ENCODE data around the gene OPTN. TPM values are rescaled to one million over a fixed set of nuclear protein-coding genes. Genes with fewer than 3 reads are reported as not detected.
"Not testable (repeated sequence)": the region's sequence is repeated elsewhere in the genome, so short reads cannot be mapped to it uniquely, and the experiment has no call there.

Gene OPTN
- 100 to 1,000 TPM; 128 to 130 TPM for total RNA-seq

GRCh38 chr10:13099666-13100348 lies at the start of gene OPTN:
TSS of gene OPTN (plus strand) at chr10:13100163. CDS start at chr10:13109123, 8,960 bp downstream.
- ChIA-PET CTCF (interaction anchor here (0.6 to 1.8 kb wide), 16 partner anchors 9 to 920 kb away, joined by 3 to 7 read pairs (median 3); partner anchors contain the start of gene MCM10), POLR2A (no interaction called here)
- no peaks in the 10 kb centered on the region for H3K27me3 Mint-ChIP-seq
- peak within 1 kb of the TSS; percentile 91 for H3K4me3 Mint-ChIP-seq
- no peaks in the 10 kb centered on the region for H3K9me3 Mint-ChIP-seq
- peak within 1 kb of the TSS; percentile 95 for H3K27ac Mint-ChIP-seq
- H3K4me1 Mint-ChIP-seq, result peaks cover 52% of the 10 kb centered on the region
- peaks cover 28% of the 10 kb centered on the region for H3K36me3 Mint-ChIP-seq (ENCODE audit: low read depth)
- peak; percentile 76 for DNase-seq

GRCh38 chr10:13051126-13051694 lies 48.8 kb upstream of the OPTN start:
- Mint-ChIP-seq H3K27ac (no peak overlapping the region), H3K27me3 (peaks cover 4% of the 10 kb centered on the region), H3K9me3 (no peaks in the 10 kb centered on the region), H3K4me1 (no peaks in the 10 kb centered on the region), H3K36me3 (ENCODE audit: low read depth) (no peaks in the 10 kb centered on the region), H3K4me3 (no peak overlapping the region)
- ChIA-PET POLR2A (no interaction called here), CTCF (no interaction called here)
- no peak for DNase-seq

- H3K4me1 Mint-ChIP-seq; CTCF ChIA-PET; H3K27ac Mint-ChIP-seq; POLR2A ChIA-PET; H3K27me3 Mint-ChIP-seq; DNase-seq; H3K9me3 Mint-ChIP-seq; H3K36me3 Mint-ChIP-seq (ENCODE audit: low read depth); H3K4me3 Mint-ChIP-seq: not testable (repeated sequence)
These were observed 46.8 kb upstream of the OPTN start for GRCh38 chr10:13053208-13053607.

GRCh38 chr10:13053794-13054462 lies 46.0 kb upstream of the OPTN start:
- Mint-ChIP-seq H3K9me3 (no peaks in the 10 kb centered on the region), H3K27ac (no peak overlapping the region), H3K4me1 (no peaks in the 10 kb centered on the region), H3K4me3 (no peak overlapping the region), H3K36me3 (ENCODE audit: low read depth) (no peaks in the 10 kb centered on the region), H3K27me3 (peaks cover 4% of the 10 kb centered on the region)
- ChIA-PET CTCF (no interaction called here), POLR2A (no interaction called here)
- no peak for DNase-seq

GRCh38 chr10:13054844-13055243 lies 45.1 kb upstream of the OPTN start:
- no peaks in the 10 kb centered on the region for H3K36me3 Mint-ChIP-seq (ENCODE audit: low read depth)
- CTCF ChIA-PET, result no interaction called here
- POLR2A ChIA-PET, result no interaction called here
- H3K27ac Mint-ChIP-seq, result no peak overlapping the region
- H3K4me3 Mint-ChIP-seq, result no peak overlapping the region
- no peaks in the 10 kb centered on the region for H3K9me3 Mint-ChIP-seq
- peaks cover 3% of the 10 kb centered on the region for H3K27me3 Mint-ChIP-seq
- no peaks in the 10 kb centered on the region for H3K4me1 Mint-ChIP-seq
- DNase-seq, result no peak

GRCh38 chr10:13056456-13057077 lies 43.4 kb upstream of the OPTN start:
- Mint-ChIP-seq H3K36me3 (ENCODE audit: low read depth) (no peaks in the 10 kb centered on the region), H3K4me1 (no peaks in the 10 kb centered on the region), H3K9me3 (no peaks in the 10 kb centered on the region), H3K27ac (no peak overlapping the region), H3K4me3 (no peak overlapping the region), H3K27me3 (no peaks in the 10 kb centered on the region)
- CTCF ChIA-PET, result no interaction called here
- POLR2A ChIA-PET, result no interaction called here
- DNase-seq, result no peak

GRCh38 chr10:13062803-13063202 lies 37.2 kb upstream of the OPTN start:
- ChIA-PET CTCF (interaction anchor here (0.6 kb wide), 1 partner anchor 947 kb away, joined by 3 read pairs; no protein-coding TSS in a partner anchor), POLR2A (no interaction called here)
- H3K27ac Mint-ChIP-seq, result no peak overlapping the region
- H3K36me3 Mint-ChIP-seq (ENCODE audit: low read depth), result no peaks in the 10 kb centered on the region
- H3K4me1 Mint-ChIP-seq, result no peaks in the 10 kb centered on the region
- H3K27me3 Mint-ChIP-seq, result peaks cover 7% of the 10 kb centered on the region
- DNase-seq, result no peak
- H3K4me3 Mint-ChIP-seq, result no peak overlapping the region
- no peaks in the 10 kb centered on the region for H3K9me3 Mint-ChIP-seq

GRCh38 chr10:13066527-13066926 lies 33.4 kb upstream of the OPTN start:
- Mint-ChIP-seq H3K27ac (no peak overlapping the region), H3K36me3 (ENCODE audit: low read depth) (no peaks in the 10 kb centered on the region), H3K27me3 (peaks cover 9% of the 10 kb centered on the region), H3K4me1 (no peaks in the 10 kb centered on the region), H3K9me3 (no peaks in the 10 kb centered on the region), H3K4me3 (no peak overlapping the region)
- POLR2A ChIA-PET, result no interaction called here
- DNase-seq, result no peak
- CTCF ChIA-PET, result no interaction called here

GRCh38 chr10:13067431-13067830 lies 32.5 kb upstream of the OPTN start:
- Mint-ChIP-seq H3K4me3 (no peak overlapping the region), H3K27me3 (peaks cover 9% of the 10 kb centered on the region), H3K9me3 (no peaks in the 10 kb centered on the region), H3K36me3 (ENCODE audit: low read depth) (no peaks in the 10 kb centered on the region), H3K4me1 (no peaks in the 10 kb centered on the region), H3K27ac (no peak overlapping the region)
- ChIA-PET POLR2A (no interaction called here), CTCF (no interaction called here)
- no peak for DNase-seq

GRCh38 chr10:13068071-13068470 lies 31.9 kb upstream of the OPTN start:
- H3K27me3 Mint-ChIP-seq, result peaks cover 9% of the 10 kb centered on the region
- no peaks in the 10 kb centered on the region for H3K36me3 Mint-ChIP-seq (ENCODE audit: low read depth)
- POLR2A ChIA-PET, result no interaction called here
- H3K27ac Mint-ChIP-seq, result no peak overlapping the region
- CTCF ChIA-PET, result no interaction called here
- H3K4me1 Mint-ChIP-seq, result no peaks in the 10 kb centered on the region
- H3K4me3 Mint-ChIP-seq, result no peak overlapping the region
- no peaks in the 10 kb centered on the region for H3K9me3 Mint-ChIP-seq
- no peak for DNase-seq

- Mint-ChIP-seq H3K9me3 (no peaks in the 10 kb centered on the region), H3K4me3 (no peak overlapping the region), H3K4me1 (no peaks in the 10 kb centered on the region), H3K27ac (no peak overlapping the region), H3K36me3 (ENCODE audit: low read depth) (no peaks in the 10 kb centered on the region), H3K27me3 (peaks cover 9% of the 10 kb centered on the region)
- POLR2A ChIA-PET, result no interaction called here
- DNase-seq, result no peak
- CTCF ChIA-PET, result no interaction called here
These were observed 31.5 kb upstream of the OPTN start for GRCh38 chr10:13068484-13068883.

- H3K27ac Mint-ChIP-seq, result no peak overlapping the region
- no peak overlapping the region for H3K4me3 Mint-ChIP-seq
- no peaks in the 10 kb centered on the region for H3K36me3 Mint-ChIP-seq (ENCODE audit: low read depth)
- H3K4me1 Mint-ChIP-seq, result no peaks in the 10 kb centered on the region
- no peaks in the 10 kb centered on the region for H3K9me3 Mint-ChIP-seq
- ChIA-PET CTCF (interaction anchor here (0.7 kb wide), 1 partner anchor 239 kb away, joined by 3 read pairs; no protein-coding TSS in a partner anchor), POLR2A (no interaction called here)
- peaks cover 16% of the 10 kb centered on the region for H3K27me3 Mint-ChIP-seq
- DNase-seq, result no peak
These were observed 27.6 kb upstream of the OPTN start for GRCh38 chr10:13072339-13072738.
